PC-9 (cell line): ENCODE measurements around the gene EPHA2.

ENCODE experiments used
- CTCF ChIP-seq: fragments of 200-600 bp; sonication (generic); conservative IDR thresholded peaks from 2 replicates; pipeline ENCODE4 v1.6.1; 2017; ENCODE audit warnings: mixed run types, antibody characterized with exemption, mild to moderate bottlenecking, moderate library complexity
- EZH2 ChIP-seq: fragments of 200-600 bp; sonication (generic); IDR thresholded peaks from 2 replicates; pipeline ENCODE4 v1.8.0; 2017; ENCODE audit warnings: antibody characterized with exemption, low read depth

DNA sequence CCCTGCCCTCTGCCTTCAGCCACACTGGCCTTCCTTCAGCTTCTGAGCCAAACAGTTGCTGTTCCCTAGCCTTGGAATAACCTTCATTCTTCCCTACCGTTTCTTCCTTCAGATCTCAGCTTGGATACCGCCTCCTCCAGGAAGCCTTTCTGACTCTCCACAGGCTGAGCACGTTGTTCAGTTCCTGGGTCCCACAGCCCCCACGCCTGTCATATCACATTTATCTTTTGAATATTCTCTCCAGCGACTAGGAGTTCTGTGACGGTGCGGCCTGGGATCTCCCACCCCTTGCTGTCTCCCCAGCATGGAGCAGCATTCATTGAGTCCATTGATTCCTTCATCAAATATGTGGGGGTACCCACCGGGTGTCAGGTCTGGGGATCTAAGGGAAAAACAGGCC is 39.2 kb downstream of the EPHA2 start:
- no peak for TF ChIP-seq EZH2
- no peak for TF ChIP-seq CTCF
